ENCODE data around the gene KLKB1.

Gene KLKB1

DNA sequence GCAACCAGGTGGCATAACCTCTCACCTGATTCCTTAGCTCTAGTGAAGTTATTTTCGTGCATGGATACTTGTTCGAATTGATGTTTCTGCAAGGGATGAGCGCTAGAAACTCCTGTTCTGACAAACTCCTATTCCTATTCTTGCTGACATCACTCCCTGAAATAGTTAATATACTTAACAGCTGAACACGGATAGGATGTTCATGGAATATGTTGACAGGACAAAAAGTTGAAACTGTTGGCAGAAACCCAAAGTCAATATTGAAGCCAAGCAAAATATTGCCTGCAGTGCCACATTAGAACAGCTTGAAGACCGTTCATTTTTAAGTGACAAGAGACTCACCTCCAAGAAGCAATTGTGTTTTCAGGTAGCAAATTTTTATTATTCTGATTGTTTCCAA is at the start of gene KLKB1:
TSS of gene KLKB1 (plus strand) at position 287 of the 400 bp plus-strand sequence. CDS start 689 bp downstream, outside the sequence.
- DNase-seq: no peak

DNA sequence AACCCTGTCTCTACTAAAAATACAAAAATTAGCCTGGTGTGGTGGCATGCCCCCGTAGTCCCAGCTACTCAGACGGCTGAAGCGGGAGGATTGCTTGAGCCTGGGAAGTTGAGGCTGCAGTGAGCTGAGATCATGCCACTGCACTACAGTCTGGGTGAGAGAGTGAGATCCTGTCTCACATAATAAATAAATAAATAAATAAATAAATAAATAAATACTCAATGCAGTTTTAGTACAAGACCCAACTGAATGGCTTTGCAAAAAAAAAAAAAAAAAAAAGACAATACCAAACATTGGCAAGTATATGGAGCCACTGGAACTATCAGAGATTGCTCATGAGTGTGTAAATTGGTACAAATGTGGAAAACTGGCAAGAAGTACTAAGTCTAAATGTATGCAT is 39.2 kb upstream of the KLKB1 start:
- DNase-seq: no peak

DNA sequence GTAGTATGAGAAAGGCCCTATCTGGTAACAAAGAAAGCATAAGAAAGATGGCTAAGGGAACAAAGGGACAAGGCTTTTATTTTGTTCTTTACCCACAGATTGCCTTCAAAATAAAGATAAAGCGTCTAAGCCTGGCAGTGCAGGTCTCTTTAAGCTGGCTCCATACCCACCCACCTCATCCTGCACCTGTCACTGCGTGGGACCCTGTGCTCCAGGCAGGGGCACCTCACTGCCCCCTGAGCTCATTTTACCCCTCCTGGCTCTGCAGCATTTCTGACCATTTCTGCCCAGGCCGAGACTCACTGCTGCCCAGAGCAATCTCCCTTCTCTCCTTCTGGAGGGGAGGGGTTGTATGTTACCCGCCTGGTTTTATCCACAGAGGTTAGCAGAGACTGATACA is 37.7 kb upstream of the KLKB1 start:
- no peak for DNase-seq

DNA sequence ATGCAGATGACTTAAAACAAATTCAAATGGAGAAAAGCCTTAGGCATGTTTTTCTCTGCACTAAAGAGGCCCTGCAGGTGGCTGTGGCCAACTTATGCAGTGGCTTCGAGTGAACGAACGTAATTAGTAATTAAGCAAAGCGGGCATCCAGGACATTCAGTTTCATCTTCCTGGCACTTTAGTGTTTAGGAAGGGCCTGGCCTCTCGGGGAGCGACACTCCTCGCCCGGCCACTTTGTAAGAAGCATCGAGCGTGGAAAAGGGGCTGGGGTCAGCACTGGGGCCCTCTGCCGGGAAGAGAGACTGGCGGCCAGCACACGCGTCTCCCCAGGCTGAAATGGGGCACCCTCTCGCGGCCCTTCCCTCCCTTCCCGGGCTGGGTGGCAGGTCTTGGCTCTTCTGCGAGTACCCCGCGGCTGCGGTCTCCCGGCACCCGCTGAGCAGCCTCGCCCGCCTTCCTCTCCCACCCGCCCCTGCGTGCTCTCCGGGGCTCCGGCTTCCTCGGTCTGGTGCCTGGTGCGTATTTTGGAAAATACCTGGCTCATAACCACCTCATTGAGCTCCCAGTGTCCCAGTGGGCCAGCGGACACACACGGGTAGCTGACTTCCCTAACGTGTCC is 36.6 kb upstream of the KLKB1 start:
- DNase-seq: peak; percentile 1

DNA sequence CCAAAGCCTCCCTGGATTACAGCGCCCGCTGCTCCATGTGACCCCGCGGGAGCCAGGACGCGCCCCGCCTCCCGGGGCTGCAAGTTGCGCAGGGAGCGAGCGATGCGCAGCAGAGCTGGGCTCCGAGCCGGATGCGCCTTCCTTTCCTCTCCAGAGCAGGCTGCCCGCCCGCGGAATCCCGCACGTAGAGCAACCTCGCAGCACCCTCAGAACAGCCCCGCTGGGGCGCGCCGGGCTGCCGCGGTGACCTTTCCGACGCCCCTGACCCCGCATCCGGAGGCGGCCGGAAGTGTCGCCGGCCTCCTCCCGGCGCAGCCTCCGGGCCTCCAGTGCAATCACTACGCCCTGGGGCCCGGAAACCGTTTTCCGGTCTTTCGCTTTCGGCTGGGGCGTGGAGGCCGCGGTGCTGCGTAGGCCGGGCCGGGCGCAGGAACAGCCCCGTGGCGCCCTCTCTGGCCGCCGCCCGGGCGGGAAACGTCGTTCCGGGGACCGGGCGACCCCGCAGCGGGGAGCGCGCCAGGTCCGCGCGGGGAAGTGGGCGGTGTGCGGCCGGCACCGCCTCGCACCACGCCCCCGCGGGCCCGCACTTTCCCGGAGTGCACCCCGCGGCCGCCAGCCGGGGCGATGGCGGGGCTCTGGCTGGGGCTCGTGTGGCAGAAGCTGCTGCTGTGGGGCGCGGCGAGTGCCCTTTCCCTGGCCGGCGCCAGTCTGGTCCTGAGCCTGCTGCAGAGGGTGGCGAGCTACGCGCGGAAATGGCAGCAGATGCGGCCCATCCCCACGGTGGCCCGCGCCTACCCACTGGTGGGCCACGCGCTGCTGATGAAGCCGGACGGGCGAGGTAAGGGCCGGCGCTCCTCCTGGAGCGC is 35.9 kb upstream of the KLKB1 start, which contains the start of gene CYP4V2:
TSS of gene CYP4V2 (plus strand) at position 368 of the 866 bp plus-strand sequence. CDS start at position 625, 257 bp downstream.
- peak; percentile 71 for DNase-seq

DNA sequence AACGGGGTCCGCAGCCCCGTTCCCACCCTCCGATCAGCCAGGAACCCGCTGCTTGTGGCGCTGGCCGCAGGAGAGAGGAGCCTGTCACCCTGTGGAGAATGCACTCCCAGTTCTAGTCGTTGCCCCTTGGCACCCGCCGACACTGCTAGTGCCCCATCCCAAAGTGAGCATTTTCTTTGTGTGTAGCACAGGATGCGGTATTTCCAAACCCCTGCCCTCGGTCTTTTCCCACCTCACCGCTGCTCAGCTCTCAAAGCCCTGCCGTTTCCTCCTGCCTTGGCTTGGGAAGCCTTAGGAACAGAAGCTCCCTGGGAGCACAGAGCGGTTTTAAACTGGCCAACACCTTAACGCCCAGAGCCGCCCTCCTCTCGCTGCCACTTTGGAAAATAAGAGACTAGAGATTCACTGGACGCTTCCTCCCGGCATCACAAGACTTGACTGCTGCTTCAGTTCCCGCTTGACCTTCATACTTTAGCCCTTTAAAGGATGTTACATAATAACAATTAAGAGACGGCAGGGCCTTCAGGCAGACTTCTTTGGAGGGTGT is 35.2 kb upstream of the KLKB1 start:
- peak; percentile 31 for DNase-seq

DNA sequence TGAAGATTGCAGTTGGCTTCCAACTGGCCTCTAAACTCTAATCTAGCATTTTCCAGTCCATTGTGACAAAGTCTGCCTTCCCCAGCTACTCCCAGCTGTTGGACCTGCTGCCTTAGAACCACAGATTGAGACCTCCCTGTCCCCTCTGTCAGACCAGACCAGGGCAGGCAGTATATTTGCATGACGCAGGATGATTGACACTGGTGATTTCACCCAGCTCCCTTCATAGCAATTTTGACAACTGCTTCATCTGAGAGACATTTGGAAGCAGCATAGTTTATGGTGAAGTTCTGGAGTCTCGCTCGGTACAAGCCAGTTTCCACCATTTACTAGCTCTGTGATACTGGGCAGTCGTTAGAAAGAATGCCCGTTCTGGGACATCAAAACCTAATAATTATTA is 33.5 kb upstream of the KLKB1 start:
- DNase-seq: no peak

DNA sequence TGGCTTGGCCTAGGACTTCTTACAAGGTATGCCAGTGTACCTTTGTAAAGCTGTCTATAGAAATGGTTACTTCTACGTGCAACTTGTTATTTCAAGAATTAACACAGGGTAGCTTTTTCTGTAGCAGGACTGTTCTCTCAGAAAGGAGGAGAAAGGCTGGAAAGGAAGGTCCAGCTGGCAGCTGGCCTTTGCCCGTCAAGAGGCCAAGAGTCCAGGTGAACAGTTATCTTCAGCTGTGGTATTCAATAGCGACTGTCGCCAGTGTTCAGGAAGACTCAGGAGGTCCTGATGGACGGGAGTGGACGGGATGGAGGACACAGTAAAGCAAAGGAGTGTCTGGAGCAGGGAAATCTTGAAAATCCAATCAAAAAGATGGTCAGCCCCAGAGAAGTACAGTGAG is 31.2 kb upstream of the KLKB1 start:
- DNase-seq: no peak

DNA sequence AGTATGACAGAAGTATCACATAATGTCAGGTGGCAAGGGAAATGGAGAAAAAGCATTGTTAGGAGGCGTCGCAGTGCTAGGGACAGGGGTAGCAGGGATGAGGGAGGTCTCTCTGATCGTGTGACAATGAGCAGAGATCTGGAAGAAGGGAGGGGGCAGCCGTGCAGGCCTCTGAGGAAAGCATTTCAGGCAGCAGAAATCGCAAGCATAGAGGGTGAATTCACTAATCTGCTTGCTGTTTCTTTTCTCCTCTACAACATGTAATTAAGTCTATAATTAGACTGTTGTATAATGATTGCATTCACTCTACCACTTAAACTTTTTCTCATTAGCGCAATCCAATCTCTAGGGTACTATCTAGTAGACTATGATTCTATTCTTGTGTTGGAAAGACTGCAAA is 26.8 kb upstream of the KLKB1 start:
- DNase-seq: no peak

DNA sequence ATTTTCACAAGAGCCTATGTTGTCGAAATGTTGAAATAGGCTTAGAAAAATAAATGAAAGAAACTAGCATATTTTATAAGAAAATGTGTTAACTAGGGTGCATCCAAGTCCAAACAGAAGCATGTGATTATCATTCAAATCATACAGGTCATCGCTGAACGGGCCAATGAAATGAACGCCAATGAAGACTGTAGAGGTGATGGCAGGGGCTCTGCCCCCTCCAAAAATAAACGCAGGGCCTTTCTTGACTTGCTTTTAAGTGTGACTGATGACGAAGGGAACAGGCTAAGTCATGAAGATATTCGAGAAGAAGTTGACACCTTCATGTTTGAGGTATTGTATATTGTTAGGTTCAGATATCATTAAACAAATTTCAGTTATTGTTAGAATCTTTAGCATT is 26.3 kb upstream of the KLKB1 start:
- no peak for DNase-seq

DNA sequence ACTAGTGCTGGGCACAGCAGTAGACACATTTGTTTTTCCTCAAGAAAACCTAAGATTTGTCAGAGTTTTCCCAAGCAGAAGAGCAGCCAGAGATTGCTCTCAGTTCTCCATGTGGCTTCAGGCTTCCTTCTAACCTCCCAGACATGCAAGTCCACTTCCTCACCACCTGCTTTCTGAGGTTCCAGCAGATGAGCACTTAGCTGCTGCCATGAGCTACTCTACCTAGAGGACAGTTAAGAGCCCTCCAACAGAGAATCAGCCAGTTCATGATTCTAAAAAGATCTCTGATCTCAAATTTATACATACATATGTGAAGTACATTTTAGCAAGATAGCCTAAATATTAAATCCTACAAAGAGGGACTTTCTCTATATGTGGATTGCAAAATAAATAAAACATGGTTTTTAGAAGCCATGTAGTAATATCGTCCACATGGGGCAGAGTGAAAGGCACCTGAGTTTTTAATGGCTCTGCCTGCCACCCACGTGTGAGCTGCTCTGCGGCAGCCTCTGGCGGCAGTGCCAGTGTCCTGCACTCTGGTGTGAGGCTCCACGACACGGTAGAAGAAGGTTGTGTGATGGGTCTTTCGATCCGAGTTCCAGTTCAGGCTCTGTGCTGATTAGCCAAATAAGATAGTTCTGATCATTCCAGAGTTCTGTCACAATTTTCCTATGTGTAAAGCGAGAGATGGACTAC is 25.6 kb upstream of the KLKB1 start:
- DNase-seq: peak; percentile 4

DNA sequence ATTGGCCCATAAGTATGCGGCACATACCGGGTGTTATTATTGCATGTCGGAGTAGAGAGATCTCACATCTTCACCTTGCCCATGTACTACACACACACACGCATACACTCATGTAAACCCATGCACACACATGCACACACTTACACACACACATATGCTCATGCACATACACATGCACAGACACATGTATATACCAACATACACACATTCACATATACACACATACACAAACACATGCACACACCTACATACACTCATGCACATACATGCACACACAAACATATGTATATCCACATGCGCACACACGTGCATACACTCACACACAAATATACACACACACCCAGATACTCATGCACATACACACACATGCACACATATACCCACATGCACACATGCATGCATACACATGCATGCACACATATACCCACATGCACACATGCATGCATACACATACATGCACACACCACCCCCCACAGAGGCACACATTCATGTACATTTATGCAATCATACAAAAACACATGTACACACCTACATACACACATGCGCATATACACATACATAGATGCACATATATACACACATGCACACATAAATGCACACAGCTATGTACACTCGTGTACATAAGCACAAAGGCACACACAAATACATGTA is 24.7 kb upstream of the KLKB1 start:
- DNase-seq: no peak

DNA sequence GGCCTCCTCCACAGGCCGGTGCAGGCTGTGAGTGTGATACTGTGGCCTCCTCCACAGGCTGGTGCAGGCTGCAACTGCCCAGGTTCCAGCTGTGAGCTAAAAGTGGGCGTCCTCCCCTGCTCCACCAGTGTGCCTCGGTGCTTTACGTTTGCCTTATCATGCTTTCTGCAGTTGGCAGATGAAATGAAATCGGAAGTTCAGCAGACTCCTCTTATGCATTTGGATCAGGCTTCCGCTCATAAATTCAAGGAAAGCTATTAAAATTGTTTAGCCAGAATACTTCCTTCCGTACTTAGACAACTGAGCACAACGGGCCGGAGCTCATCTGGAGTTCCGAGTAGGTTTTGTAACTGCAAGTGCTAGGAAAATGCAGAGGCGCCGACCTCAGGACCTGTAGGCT is 23.9 kb upstream of the KLKB1 start:
- peak; percentile 3 for DNase-seq

DNA sequence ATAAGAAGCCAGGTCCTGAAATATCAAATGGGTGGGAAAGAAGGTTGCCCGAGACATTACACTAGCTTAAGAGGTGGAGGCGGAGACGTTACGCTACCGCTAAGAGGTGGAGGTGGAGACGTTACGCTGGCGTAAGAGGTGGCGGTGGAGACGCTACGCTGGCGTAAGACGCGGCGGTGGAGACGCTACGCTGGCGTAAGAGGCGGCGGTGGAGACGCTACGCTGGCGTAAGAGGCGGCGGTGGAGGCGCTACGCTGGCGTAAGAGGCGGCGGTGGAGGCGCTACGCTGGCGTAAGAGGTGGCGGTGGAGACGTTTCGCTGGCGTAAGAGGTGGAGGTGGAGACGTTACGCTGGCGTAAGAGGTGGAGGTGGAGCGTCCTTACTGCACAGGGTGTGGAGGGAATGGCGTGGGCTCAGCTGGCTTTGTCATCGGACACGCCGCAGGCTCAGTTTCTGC is 23.2 kb upstream of the KLKB1 start:
- DNase-seq: peak; percentile 65

DNA sequence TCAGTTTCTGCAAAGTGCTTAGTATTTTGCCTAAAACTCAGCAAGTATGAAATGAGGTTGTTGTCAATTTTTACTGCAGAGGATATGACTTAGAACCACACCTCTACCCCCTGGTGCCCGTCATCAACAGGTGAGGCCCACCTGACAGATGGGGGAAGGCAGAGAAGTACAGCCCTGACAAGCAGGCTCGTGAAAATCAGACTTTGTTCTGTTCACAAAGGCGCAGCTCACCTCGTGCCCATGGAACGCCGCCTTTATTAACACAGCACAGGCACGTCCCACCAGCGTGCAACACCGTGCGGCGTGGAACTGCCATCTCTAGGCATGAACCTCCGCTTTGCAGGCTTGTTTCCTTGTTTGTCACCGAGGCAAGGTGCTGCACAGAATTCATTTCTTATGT is 22.6 kb upstream of the KLKB1 start:
- no peak for DNase-seq

DNA sequence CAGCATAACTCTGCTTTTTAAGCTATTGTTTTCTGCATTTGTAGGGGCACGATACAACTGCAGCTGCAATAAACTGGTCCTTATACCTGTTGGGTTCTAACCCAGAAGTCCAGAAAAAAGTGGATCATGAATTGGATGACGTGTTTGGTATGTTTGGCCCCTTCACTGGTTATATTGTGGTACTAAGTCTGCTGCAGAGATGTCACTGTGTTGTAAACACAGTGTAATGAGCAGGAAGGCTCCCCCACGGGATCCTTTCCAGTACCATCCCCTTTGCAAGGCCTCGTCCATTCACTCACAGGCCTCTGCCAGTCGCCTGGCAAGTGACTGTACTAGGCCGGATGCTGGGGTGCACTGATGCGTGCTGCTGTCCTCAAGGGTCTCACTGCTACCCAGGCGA is 22.2 kb upstream of the KLKB1 start:
- DNase-seq: no peak

DNA sequence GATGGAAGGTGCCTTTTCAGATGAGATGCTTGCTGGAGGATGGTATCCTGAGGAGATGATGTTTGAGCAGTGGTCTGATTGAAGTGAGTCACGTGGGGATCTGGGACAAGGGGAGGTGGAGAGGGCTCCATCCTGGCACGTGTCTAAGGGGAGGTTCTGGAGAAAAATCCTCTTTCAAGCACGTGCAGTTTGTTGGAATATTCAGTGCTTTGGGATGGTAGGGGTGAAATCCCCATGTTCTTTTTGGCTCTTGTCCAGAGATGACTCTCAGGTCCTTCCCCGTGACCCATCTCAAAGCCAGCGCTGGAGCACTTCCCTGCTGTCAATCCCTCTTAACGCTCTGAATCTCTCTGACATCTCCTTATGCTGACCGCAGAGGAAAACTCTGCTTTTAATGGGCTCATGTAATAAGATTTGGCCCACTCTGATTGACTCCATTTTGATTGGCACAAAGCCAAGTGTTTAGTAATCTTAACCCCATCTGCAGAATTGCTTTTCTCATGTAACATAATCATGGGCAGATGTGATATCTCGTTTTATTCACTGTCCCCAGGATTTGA is 10.8 kb upstream of the KLKB1 start:
- DNase-seq: peak; percentile 9

DNA sequence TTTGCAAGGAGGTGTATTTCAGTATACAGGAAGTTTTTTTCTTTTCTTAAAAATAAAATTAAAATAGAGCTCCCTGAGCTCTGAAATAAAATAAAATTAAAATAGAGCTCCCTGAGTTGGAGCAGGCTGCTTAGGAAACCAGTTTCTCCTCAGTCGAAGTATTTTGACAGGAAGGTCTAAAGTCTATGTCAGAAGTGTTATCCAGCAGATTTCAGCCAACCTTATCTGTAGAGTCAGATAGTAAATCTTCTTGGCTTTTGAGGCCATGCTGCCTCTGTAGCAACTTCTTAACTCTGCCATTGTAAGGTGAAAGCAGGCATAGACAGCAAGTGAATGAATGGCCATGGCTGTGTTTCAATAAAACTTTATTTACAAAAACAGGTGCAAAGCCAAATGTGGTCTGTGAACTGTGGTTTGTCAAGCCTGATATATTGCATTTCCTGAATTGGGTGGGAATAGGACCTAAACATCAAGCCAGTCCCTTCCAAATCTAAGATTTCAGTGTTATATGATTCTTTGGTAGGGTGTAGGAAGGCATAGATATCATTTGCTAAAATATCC is 9.5 kb upstream of the KLKB1 start:
- DNase-seq: no peak

DNA sequence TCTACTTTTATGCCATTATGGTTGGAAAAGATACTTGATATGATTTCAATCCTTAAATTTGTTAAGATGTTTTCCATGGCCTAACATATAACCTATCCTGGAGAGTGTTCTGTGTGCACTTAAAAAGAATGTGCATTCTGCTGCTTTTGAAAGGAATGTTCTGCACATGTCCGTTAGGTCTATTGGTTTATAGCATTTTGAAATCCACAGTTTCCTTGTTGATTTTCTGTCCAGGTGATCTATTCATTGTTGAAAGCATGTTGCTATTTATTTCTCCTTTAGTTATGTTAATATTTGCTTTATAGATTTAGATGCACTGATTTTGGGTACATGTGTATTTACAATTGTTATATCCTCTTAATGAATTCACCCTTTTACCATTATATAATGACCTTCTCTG is 5.7 kb upstream of the KLKB1 start:
- no peak for DNase-seq

DNA sequence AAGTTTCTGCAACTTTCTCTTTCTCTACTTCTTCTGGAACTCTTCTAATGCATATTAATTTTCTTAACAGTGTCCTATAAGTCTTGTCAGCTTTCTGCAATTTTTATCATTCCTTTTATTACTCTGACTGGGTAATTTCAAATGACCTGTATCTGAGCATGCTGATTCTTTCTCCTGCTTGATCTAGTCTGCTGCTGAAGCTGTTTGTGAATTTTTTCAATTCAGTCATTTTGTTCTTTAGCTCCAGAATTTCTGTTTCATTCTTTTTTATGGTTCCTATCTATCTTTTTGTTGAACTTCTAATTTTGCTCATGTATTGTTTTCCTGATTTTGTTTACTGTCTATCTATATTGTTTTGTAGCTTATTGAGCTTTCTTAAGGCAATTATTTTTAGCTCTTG is 1.5 kb upstream of the KLKB1 start:
- no peak for DNase-seq

DNA sequence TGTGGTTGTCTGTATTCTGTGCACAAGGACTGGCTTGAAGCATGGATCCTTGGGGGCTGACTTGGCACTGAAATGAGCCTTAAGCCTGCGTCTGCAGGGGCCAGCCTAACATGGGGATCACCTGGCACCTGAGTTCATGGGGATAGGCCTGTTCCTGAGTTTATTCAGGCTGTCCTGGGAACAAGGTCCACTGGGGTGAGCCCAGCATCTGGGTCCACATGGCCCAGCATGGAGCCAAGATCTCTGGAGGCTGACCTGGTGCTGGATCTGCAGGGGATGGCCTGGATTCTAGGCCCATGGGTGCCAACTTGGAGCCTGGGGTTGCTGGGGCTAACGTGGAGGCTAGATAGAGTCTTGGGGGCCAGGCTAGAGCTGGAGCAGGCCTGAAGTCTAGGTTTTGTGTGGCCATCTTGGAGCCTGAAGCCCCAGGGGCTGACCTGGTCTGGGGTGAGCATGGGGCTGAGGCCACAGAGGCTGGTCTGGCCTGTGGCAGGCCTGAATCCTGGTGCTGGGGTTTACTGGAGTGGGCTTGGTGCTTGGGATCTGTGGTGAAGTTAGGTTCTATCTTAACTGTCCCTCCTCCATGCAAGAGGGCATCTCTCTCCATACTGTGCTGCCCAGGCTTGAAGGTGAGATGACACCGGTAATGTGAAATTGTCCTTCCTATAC is 652 bp upstream of the KLKB1 start:
- DNase-seq: no peak

All from fibroblast of upper back skin (primary cell).